ENCODE data around the gene GPR37.

The GPR37 gene

DNA sequence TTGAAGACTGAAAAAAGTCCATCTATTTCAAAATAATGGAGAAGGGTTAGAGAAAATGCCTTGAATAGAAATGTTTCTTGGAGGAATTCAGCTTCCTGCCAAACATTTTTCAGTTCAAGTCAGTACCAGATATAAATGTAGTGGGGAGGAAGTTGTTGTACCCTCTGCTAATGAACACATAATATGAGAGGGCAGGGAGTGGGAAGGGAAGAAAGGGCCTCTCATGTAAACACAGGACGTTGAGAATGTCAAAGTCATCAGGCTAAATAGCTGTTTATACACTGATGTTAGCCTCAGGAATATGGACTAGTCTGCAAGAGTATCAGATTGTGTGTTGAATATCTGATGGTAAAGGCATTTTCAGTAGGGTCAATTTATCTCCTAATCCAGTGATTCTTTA, 37.0 kb downstream of the GPR37 start:
- Histone ChIP-seq H3K4me2 (ENCODE audit: low read depth, low read length) (no peak overlapping the region), H3K9ac (ENCODE audit: low read length) (no peak overlapping the region), H3K36me3 (replicated peaks; ENCODE audit: insufficient read depth, low read length) (no peaks in the 10 kb centered on the region), H3K4me1 (ENCODE audit: low read length) (no peaks in the 10 kb centered on the region), H3K79me2 (ENCODE audit: low read length) (no peaks in the 10 kb centered on the region), H3K27ac (ENCODE audit: low read length) (no peak overlapping the region), H4K20me1 (ENCODE audit: insufficient read depth, low read length) (no peaks in the 10 kb centered on the region), H3K9me2 (replicated peaks; ENCODE audit: insufficient read depth, low read length) (no peaks in the 10 kb centered on the region), H3K9me3 (replicated peaks; ENCODE audit: insufficient read depth, low read length) (no peaks in the 10 kb centered on the region), H3K4me3 (ENCODE audit: low read length) (no peak overlapping the region), H3F3A (ENCODE audit: insufficient read depth, low read length) (no peaks in the 10 kb centered on the region), H3K27me3 (replicated peaks; ENCODE audit: insufficient read depth, low read length) (no peaks in the 10 kb centered on the region), H2AFZ (ENCODE audit: low read length) (no peak overlapping the region)
- no peak for DNase-seq
- TF ChIP-seq, protein P1, sequence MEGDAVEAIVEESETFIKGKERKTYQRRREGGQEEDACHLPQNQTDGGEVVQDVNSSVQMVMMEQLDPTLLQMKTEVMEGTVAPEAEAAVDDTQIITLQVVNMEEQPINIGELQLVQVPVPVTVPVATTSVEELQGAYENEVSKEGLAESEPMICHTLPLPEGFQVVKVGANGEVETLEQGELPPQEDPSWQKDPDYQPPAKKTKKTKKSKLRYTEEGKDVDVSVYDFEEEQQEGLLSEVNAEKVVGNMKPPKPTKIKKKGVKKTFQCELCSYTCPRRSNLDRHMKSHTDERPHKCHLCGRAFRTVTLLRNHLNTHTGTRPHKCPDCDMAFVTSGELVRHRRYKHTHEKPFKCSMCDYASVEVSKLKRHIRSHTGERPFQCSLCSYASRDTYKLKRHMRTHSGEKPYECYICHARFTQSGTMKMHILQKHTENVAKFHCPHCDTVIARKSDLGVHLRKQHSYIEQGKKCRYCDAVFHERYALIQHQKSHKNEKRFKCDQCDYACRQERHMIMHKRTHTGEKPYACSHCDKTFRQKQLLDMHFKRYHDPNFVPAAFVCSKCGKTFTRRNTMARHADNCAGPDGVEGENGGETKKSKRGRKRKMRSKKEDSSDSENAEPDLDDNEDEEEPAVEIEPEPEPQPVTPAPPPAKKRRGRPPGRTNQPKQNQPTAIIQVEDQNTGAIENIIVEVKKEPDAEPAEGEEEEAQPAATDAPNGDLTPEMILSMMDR (IDR thresholded peaks at IDR 0.05; ENCODE audit: low read length) = no peak
- TF ChIP-seq EZH2phosphoT487 (IDR thresholded peaks at IDR 0.05; ENCODE audit: low read length) (no peak), EZH2 (optimal IDR thresholded peaks at IDR 0.05; ENCODE audit: low read depth, low read length) (no peak)

DNA sequence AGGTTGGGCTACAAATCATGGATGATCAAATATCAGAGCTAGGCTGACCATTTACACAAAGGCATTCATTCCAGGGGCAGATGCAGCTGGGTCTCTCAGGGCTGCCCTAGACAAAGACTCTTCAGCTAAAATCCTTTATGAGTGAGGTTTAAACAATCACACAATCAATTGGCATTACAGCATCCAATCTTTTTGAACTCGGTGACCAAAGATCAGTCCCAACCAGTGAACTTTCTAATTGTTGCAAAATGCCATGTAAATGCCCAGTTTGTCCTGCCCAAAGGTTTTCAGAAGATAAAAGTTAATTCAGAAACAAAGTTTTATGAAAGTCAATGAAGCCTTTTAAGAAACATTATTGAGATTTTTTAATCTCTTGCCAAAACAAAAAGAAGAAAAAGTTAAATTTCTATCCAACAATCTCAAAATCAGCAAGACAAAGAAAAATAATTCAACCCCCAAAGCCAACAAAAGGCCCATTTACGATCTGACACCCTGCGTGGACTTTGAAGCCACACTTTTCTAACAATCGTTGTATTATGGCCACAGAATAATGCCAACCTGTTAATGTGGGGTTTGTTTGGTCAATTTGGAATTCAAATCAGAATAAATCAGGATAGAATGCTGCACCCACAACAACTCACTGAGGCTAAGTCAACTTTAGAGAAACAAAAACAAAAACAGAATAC, 40.9 kb downstream of the GPR37 start:
- Histone ChIP-seq H3K9me2 (replicated peaks; ENCODE audit: insufficient read depth, low read length) (no peaks in the 10 kb centered on the region), H3K4me2 (ENCODE audit: low read depth, low read length) (no peak overlapping the region)
- no peak for DNase-seq

DNA sequence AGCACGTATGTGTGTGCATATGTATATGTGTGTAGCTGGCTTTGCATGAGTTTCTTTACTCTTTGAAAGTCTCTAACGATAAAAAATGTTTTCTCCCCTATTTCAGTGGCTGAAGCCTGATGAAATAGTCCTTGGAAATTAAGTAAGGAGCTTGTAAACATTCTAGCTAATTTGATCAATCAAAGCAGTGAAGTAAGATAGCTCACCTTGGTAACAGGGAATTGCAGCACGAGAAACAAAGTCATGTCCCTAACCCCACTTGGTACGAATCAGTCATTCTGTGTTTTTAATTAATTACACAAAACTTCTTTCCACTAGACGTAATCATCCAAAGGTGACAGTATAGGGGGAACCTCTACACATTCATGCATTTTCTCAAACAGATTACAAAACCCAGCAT, 41.5 kb downstream of the GPR37 start:
- no peaks in the 10 kb centered on the region for H3K4me1 ChIP-seq (ENCODE audit: low read length)
- H3K4me3 ChIP-seq (ENCODE audit: low read length) = no peak overlapping the region
- DNase-seq = no peak
- no peaks in the 10 kb centered on the region for H3K9me3 ChIP-seq (replicated peaks; ENCODE audit: insufficient read depth, low read length)
- H3K27me3 ChIP-seq (replicated peaks; ENCODE audit: insufficient read depth, low read length) = no peaks in the 10 kb centered on the region
- no peaks in the 10 kb centered on the region for H3K9me2 ChIP-seq (replicated peaks; ENCODE audit: insufficient read depth, low read length)
- no peak for TF ChIP-seq EZH2 (optimal IDR thresholded peaks at IDR 0.05; ENCODE audit: low read depth, low read length)
- no peak for TF ChIP-seq EZH2phosphoT487 (IDR thresholded peaks at IDR 0.05; ENCODE audit: low read length)
- TF ChIP-seq, protein P1 (IDR thresholded peaks at IDR 0.05; ENCODE audit: low read length) = no peak
- H3K36me3 ChIP-seq (replicated peaks; ENCODE audit: insufficient read depth, low read length) = no peaks in the 10 kb centered on the region
- H3K79me2 ChIP-seq (ENCODE audit: low read length) = no peaks in the 10 kb centered on the region
- H3K27ac ChIP-seq (ENCODE audit: low read length) = no peak overlapping the region
- H4K20me1 ChIP-seq (ENCODE audit: insufficient read depth, low read length) = no peaks in the 10 kb centered on the region
- H2AFZ ChIP-seq (ENCODE audit: low read length) = no peak overlapping the region
- no peak overlapping the region for H3K9ac ChIP-seq (ENCODE audit: low read length)
- no peak overlapping the region for H3K4me2 ChIP-seq (ENCODE audit: low read depth, low read length)
- no peaks in the 10 kb centered on the region for H3F3A ChIP-seq (ENCODE audit: insufficient read depth, low read length)

More for the DNA sequence above, 40.9 kb downstream of the GPR37 start:
- Histone ChIP-seq H3K4me1 (ENCODE audit: low read length) (no peaks in the 10 kb centered on the region), H3K79me2 (ENCODE audit: low read length) (no peaks in the 10 kb centered on the region), H2AFZ (ENCODE audit: low read length) (no peak overlapping the region), H3F3A (ENCODE audit: insufficient read depth, low read length) (no peaks in the 10 kb centered on the region), H3K4me3 (ENCODE audit: low read length) (no peak overlapping the region), H4K20me1 (ENCODE audit: insufficient read depth, low read length) (no peaks in the 10 kb centered on the region), H3K36me3 (replicated peaks; ENCODE audit: insufficient read depth, low read length) (no peaks in the 10 kb centered on the region), H3K9ac (ENCODE audit: low read length) (no peak overlapping the region), H3K27ac (ENCODE audit: low read length) (no peak overlapping the region), H3K9me3 (replicated peaks; ENCODE audit: insufficient read depth, low read length) (no peaks in the 10 kb centered on the region), H3K27me3 (replicated peaks; ENCODE audit: insufficient read depth, low read length) (no peaks in the 10 kb centered on the region)
- TF ChIP-seq, protein P1 (IDR thresholded peaks at IDR 0.05; ENCODE audit: low read length) = no peak
- no peak for TF ChIP-seq EZH2 (optimal IDR thresholded peaks at IDR 0.05; ENCODE audit: low read depth, low read length)
- TF ChIP-seq EZH2phosphoT487 (IDR thresholded peaks at IDR 0.05; ENCODE audit: low read length) = no peak
